HepG2 (cell line): ENCODE data around the gene MCC. TPM values are rescaled to one million over a fixed set of nuclear protein-coding genes. Genes with fewer than 3 reads are reported as not detected.

Source experiments
- ATAC-seq: fragments of 200-7000 bp; cut with Tn5 transposase; 3 replicates; pipeline ENCODE4 v1.9.1; 2020; ENCODE audit warnings: mild to moderate bottlenecking, moderate library complexity
- BruUV-seq: library from RNA; stranded (reverse); fragments of 400-500 nt; replicated peaks from 2 replicates; lab custom pipeline; 2021; lab: Mats Ljungman, UMichigan
- CTCF ChIA-PET: fragments of 300-600 bp; formaldehyde crosslinking; extraction: SDS; loops from one replicate; lab custom pipeline; 2021; ENCODE audit warnings: low total read pairs, inconsistent platforms, low intra/inter-chr PET ratio; lab: Yijun Ruan, JAX
- POLR2A ChIA-PET: fragments of 350-600 bp; sonication (Branson Sonifier 250); formaldehyde crosslinking; loops from one replicate; lab custom pipeline; 2020; ENCODE audit warnings: antibody characterized with exemption, inconsistent platforms; lab: Yijun Ruan, JAX
- DNase-seq: peaks from one replicate; pipeline ENCODE4 v3.0.0-alpha.2; 2015; ENCODE audit warnings: low spot score
- FAIRE-seq: peaks from 3 replicates; lab custom pipeline; 2011; peaks lifted over from hg19 to GRCh38; lab: Jason Lieb, UNC
- H2AFZ ChIP-seq: one replicate; pipeline ENCODE4 v1.6.1; 2011; ENCODE audit warnings: low read length, inconsistent platforms
- H3K27ac ChIP-seq: fragments of 300-600 bp; 3 replicates; pipeline ENCODE4 v1.8.0; 2011; ENCODE audit warnings: mixed run types, mild to moderate bottlenecking, mixed read lengths, low read length, inconsistent platforms; ENCODE audit not compliant: insufficient read depth; ENCODE audit errors: extremely low read length
- H3K27me3 ChIP-seq, 2 experiments: fragments of 200-600 bp in 1 of 2; 2 replicates in 1 of 2; 3 replicates in 1 of 2; pipeline versions ENCODE4 v1.6.0 to v1.8.0; 2011; ENCODE audit warnings: low read length in 2 of 2, mild to moderate bottlenecking in 2 of 2, moderate library complexity in 2 of 2, inconsistent platforms in 1 of 2; ENCODE audit not compliant: insufficient read depth in 2 of 2, control insufficient read depth in 1 of 2
- H3K36me3 ChIP-seq, 2 experiments: fragments of 200-600 bp in 1 of 2; replicated peaks in 1 of 2; 2 replicates in 1 of 2; 3 replicates in 1 of 2; pipeline versions ENCODE4 v1.5.1 to v1.8.0; 2011; ENCODE audit warnings: low read length in 2 of 2, inconsistent platforms in 1 of 2; ENCODE audit not compliant: insufficient read depth in 2 of 2, control insufficient read depth in 1 of 2
- H3K4me1 ChIP-seq: 2 replicates; pipeline ENCODE4 v1.5.1; 2012; ENCODE audit warnings: low read length, inconsistent platforms; ENCODE audit not compliant: insufficient read depth
- H3K4me2 ChIP-seq: 2 replicates; pipeline ENCODE4 v1.6.0; 2011; ENCODE audit warnings: low read depth, low read length, inconsistent platforms
- H3K4me3 ChIP-seq, 3 experiments: fragments of 200-600 bp in 1 of 3; sonication (generic), shearing (Covaris generic) in 1 of 3; replicated peaks in 1 of 3; 2 replicates each; pipeline ENCODE4 v1.5.1; 2011 to 2016; ENCODE audit warnings: low read length in 3 of 3, inconsistent platforms in 2 of 3, low read depth in 2 of 3, mild to moderate bottlenecking in 2 of 3, control low read depth in 1 of 3, mixed read lengths in 1 of 3; ENCODE audit not compliant: insufficient read depth in 1 of 3
- H3K79me2 ChIP-seq: one replicate; pipeline ENCODE4 v1.6.1; 2011; ENCODE audit warnings: low read length, inconsistent platforms; ENCODE audit not compliant: insufficient read depth
- H3K9ac ChIP-seq: 2 replicates; pipeline ENCODE4 v1.6.0; 2011; ENCODE audit warnings: mild to moderate bottlenecking, low read depth, low read length, inconsistent platforms; ENCODE audit not compliant: insufficient read depth
- H3K9me3 ChIP-seq: 2 replicates; pipeline ENCODE4 v1.5.1; 2012; ENCODE audit warnings: mild to moderate bottlenecking, low read length
- H4K20me1 ChIP-seq: 2 replicates; pipeline ENCODE4 v1.6.0; 2011; ENCODE audit warnings: inconsistent platforms, mild to moderate bottlenecking, low read length, moderate library complexity; ENCODE audit not compliant: insufficient read depth
- BCL3 ChIP-seq: sonication (generic); formaldehyde crosslinking; IDR thresholded peaks from 2 replicates; pipeline ENCODE4 v1.5.1; 2020; ENCODE audit warnings: mild to moderate bottlenecking, missing genetic modification reagents, moderate library complexity
- FOXP4 ChIP-seq: sonication (generic); formaldehyde crosslinking; IDR thresholded peaks from 2 replicates; pipeline ENCODE4 v1.4.0; 2020; ENCODE audit warnings: missing genetic modification reagents
- IKZF4 ChIP-seq: sonication (generic); formaldehyde crosslinking; IDR thresholded peaks from 2 replicates; pipeline ENCODE4 v1.5.1; 2020; ENCODE audit warnings: borderline replicate concordance, mild to moderate bottlenecking, low read depth, missing genetic modification reagents; ENCODE audit errors: not compliant biosample characterization
- KLF9 ChIP-seq: IDR thresholded peaks from 2 replicates; pipeline ENCODE4 v1.6.1; 2016; ENCODE audit warnings: low read depth
- NCOA1 ChIP-seq: sonication (generic); formaldehyde crosslinking; IDR thresholded peaks from 2 replicates; pipeline ENCODE4 v1.9.0; 2021; ENCODE audit warnings: missing genetic modification reagents
- NFIB ChIP-seq: sonication (generic); formaldehyde crosslinking; IDR thresholded peaks from 2 replicates; pipeline ENCODE4 v1.9.0; 2021; ENCODE audit warnings: missing genetic modification reagents, mild to moderate bottlenecking, borderline replicate concordance
- RXRA ChIP-seq: sonication (generic); formaldehyde crosslinking; IDR thresholded peaks from 2 replicates; pipeline ENCODE4 v1.5.1; 2020; ENCODE audit warnings: missing genetic modification reagents
- STAT6 ChIP-seq: sonication (generic); formaldehyde crosslinking; IDR thresholded peaks from 2 replicates; pipeline ENCODE4 v1.4.0; 2020; ENCODE audit warnings: missing genetic modification reagents, mild to moderate bottlenecking, borderline replicate concordance
- ZBTB39 ChIP-seq: sonication (generic); formaldehyde crosslinking; IDR thresholded peaks from 2 replicates; pipeline ENCODE4 v1.5.0; 2020; ENCODE audit warnings: missing genetic modification reagents
- ZFP62 ChIP-seq: sonication (generic); formaldehyde crosslinking; IDR thresholded peaks from 2 replicates; pipeline ENCODE4 v1.4.0; 2020; ENCODE audit warnings: missing genetic modification reagents
- ZMAT3 ChIP-seq: sonication (generic); formaldehyde crosslinking; conservative IDR thresholded peaks from 2 replicates; pipeline ENCODE4 v1.7.0; 2021; ENCODE audit warnings: missing genetic modification reagents
- ZNF275 ChIP-seq: sonication (generic); formaldehyde crosslinking; IDR thresholded peaks from 2 replicates; pipeline ENCODE4 v1.8.0; 2022; ENCODE audit warnings: missing genetic modification reagents, mild to moderate bottlenecking, inconsistent platforms, borderline replicate concordance
- ZNF34 ChIP-seq: sonication (generic); formaldehyde crosslinking; IDR thresholded peaks from 2 replicates; pipeline ENCODE4 v1.4.0; 2020; ENCODE audit warnings: mild to moderate bottlenecking, missing genetic modification reagents, borderline replicate concordance
- ZNF496 ChIP-seq: sonication (generic); formaldehyde crosslinking; IDR thresholded peaks from 2 replicates; pipeline ENCODE4 v1.8.1; 2023; ENCODE audit warnings: mild to moderate bottlenecking, moderate library complexity, missing genetic modification reagents; ENCODE audit not compliant: insufficient replicate concordance
- ZNF547 ChIP-seq: sonication (generic); formaldehyde crosslinking; IDR thresholded peaks from 2 replicates; pipeline ENCODE4 v1.5.1; 2020; ENCODE audit warnings: mild to moderate bottlenecking, missing genetic modification reagents
- ZNF678 ChIP-seq: sonication (generic); formaldehyde crosslinking; IDR thresholded peaks from 2 replicates; pipeline ENCODE4 v1.4.0; 2020; ENCODE audit warnings: mild to moderate bottlenecking, missing genetic modification reagents
- WGBS: methylation state at CpG from one replicate; pipeline ENCODE4 v1.1.6; 2017; ENCODE audit warnings: low lambda C conversion rate; 5-methylcytosine and 5-hydroxymethylcytosine counted together
- in situ Hi-C: cut with HindIII; loops from 2 replicates; pipeline ENCODE4 v1.10.0; 2017; ENCODE audit warnings: low pct_unique_long_range_greater_than_20kb; ENCODE audit not compliant: extremely low pct_ligation_motif_present
- intact Hi-C: fragments of 100-400 bp; cut with micrococcal nuclease; formaldehyde crosslinking; loops from one replicate; pipeline ENCODE4 v1.10.0; 2022; ENCODE audit not compliant: unreplicated experiment
- polyA plus RNA-seq, 8 experiments: library from polyadenylated mRNA; depleted of rRNA in 3 of 8; stranded (reverse) in 7 of 8; unstranded in 1 of 8; fragments of >200 nt; fragmentation: Illumina TruSeq in 4 of 8; extraction: Trizol in 4 of 8; gene quantifications; 2 replicates each; pipeline versions ENCODE4 v1.2.1 to v1.2.3, GENCODE V29; 2011 to 2016; ENCODE audit warnings: low read depth in 4 of 8, missing spikeins in 1 of 8, mixed read lengths in 1 of 8; ENCODE audit not compliant: insufficient read depth in 1 of 8
- total RNA-seq, 5 experiments: library from RNA; depleted of rRNA; stranded (reverse); fragments of >200 nt; fragmentation: Illumina TruSeq; extraction: Trizol; gene quantifications; 2 replicates each; pipeline ENCODE4 v1.2.3, GENCODE V29; 2016; ENCODE audit warnings: low read depth in 1 of 5

MCC gene
- total and polyA plus RNA-seq, 2 of the 13 experiments (the other 11 are each of a cell fraction or from before 2014, with no cell fraction given) = 0.55 to 2.4 TPM

GRCh38 chr5:113321276-113321675 lies 167.0 kb downstream of the MCC start:
- H3K4me1 ChIP-seq = peaks cover 12% of the 10 kb centered on the region
- no peak overlapping the region for H2AFZ ChIP-seq
- H4K20me1 ChIP-seq = no peaks in the 10 kb centered on the region
- POLR2A ChIA-PET = no interaction called here
- no peak overlapping the region for H3K27ac ChIP-seq
- ATAC-seq = no peak
- no peak overlapping the region for H3K4me3 ChIP-seq
- FAIRE-seq = no peak
- in situ Hi-C loops = loop anchor here (10.0 kb wide), 1 partner anchor 326 kb away; no protein-coding TSS in a partner anchor
- no peaks in the 10 kb centered on the region; a peak in 1 of 5 replicates for H3K27me3 ChIP-seq
- 66% methylated on average over 2 of the region's 2 CpGs for WGBS
- no peaks in the 10 kb centered on the region for H3K79me2 ChIP-seq
- DNase-seq = no peak
- H3K9ac ChIP-seq = no peak overlapping the region
- H3K4me2 ChIP-seq = no peak overlapping the region
- no peaks in the 10 kb centered on the region for H3K9me3 ChIP-seq
- CTCF ChIA-PET = no interaction called here
- no TSS peak for BruUV-seq
- H3K36me3 ChIP-seq = no peaks in the 10 kb centered on the region
- intact Hi-C loops = no loop called here
- TF ChIP-seq RXRA (CRISPR knock-in tag) = no peak
- no peak for TF ChIP-seq BCL3
- TF ChIP-seq KLF9 = no peak
- no peak for TF ChIP-seq ZFP62 (CRISPR knock-in tag)
- no peak for TF ChIP-seq IKZF4
- no peak for TF ChIP-seq NCOA1 (CRISPR knock-in tag)
- TF ChIP-seq FOXP4 (CRISPR knock-in tag) = no peak
- no peak for TF ChIP-seq ZBTB39 (CRISPR knock-in tag)
- no peak for TF ChIP-seq NFIB (CRISPR knock-in tag)
- TF ChIP-seq ZMAT3 (CRISPR knock-in tag) = no peak
- TF ChIP-seq ZNF275 (CRISPR knock-in tag) = no peak
- no peak for TF ChIP-seq ZNF496 (CRISPR knock-in tag)
- no peak for TF ChIP-seq ZNF678 (CRISPR knock-in tag)
- TF ChIP-seq ZNF34 (CRISPR knock-in tag) = no peak
- TF ChIP-seq ZNF547 (CRISPR knock-in tag) = no peak
- TF ChIP-seq STAT6 = no peak
